Measurements from ENCODE around the gene AFMID. TPM values are rescaled to one million over a fixed set of nuclear protein-coding genes. Genes with fewer than 3 reads are reported as not detected.
A peak's percentile ranks its signal among the peaks of the same experiment; 100 is the strongest.

The AFMID gene
- total RNA-seq, 1 experiment from 2014 or later: 65.8 TPM

DNA sequence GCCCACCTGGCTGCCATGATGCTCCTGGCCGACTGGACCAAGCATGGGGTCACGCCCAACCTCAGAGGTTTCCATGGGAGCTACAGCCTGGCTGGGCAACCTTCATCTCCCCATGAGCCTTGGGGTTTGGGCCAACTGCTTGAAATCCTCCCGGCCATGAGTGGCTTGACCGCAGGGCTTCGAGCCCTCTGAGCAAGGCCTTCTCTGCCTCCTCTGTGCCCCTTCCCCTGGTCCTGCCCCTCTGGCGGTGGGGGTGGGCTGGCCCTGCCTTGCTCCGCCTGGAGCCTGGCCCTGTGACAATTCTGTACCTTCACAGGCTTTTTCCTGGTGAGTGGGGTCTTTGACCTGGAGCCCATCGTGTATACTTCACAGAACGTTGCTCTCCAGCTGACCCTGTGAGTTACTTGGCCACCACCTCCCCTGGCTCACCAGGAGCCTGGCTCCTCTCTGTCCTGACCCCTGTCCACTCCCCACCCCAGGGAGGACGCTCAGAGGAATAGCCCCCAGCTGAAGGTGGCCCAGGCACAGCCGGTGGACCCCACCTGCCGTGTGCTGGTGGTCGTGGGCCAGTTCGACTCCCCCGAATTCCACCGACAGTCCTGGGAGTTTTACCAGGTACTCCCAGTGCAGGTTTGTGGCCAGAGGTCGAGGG, 18.1 kb downstream of the AFMID start (continued):
- TF ChIP-seq CBX3 (IDR thresholded peaks at IDR 0.05; ENCODE audit: low read depth) (no peak), EGR1 (IDR thresholded peaks at IDR 0.05; ENCODE audit: low read depth) (no peak), CEBPB (IDR thresholded peaks at IDR 0.05; ENCODE audit: low read depth) (no peak), ZFX (IDR thresholded peaks at IDR 0.05) (no peak), ELF1 (IDR thresholded peaks at IDR 0.05; ENCODE audit: borderline replicate concordance, low read depth) (no peak), YY1 (IDR thresholded peaks at IDR 0.05; ENCODE audit: extremely low read depth, insufficient replicate concordance, low read depth, low read length) (no peak)
- TF ChIP-seq, protein P1, sequence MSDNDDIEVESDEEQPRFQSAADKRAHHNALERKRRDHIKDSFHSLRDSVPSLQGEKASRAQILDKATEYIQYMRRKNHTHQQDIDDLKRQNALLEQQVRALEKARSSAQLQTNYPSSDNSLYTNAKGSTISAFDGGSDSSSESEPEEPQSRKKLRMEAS (IDR thresholded peaks at IDR 0.05): no peak

DNA sequence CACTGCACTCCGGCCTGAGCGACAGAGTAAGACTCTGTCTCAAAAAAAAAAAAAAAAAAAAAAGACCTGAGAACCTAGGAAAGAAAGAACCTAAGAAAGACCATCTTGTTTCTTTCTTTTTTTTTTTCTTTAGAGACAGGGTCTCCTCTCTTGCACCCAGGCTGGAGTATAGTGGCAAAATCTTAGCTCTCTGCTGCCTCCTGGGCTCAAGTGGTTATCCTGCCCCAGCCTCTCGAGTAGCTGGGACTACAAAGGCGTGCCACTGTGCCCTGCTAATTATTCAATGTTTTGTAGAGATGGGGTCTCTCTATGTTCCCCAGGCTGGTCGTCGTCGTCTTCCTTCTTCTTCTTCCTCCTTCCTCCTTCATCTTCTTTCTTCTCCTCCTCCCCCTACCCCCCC, 19.1 kb downstream of the AFMID start:
- Histone ChIP-seq H3K79me2 (ENCODE audit: insufficient read depth, low read length) (no peaks in the 10 kb centered on the region), H3K27ac (ENCODE audit: low read depth, low read length) (no peak overlapping the region), H3K36me3 (ENCODE audit: control insufficient read depth in 1 of 2, insufficient read depth in 2 of 2, low read length in 2 of 2) (peaks cover 9 to 16% of the 10 kb centered on the region in 2 experiments; a peak in 3 of 4 replicates), H4K20me1 (ENCODE audit: insufficient read depth) (no peaks in the 10 kb centered on the region), H3K27me3 (ENCODE audit: insufficient read depth, low read length) (no peaks in the 10 kb centered on the region), H2AFZ (ENCODE audit: low read depth, low read length, poor library complexity, severe bottlenecking) (no peak overlapping the region), H3K4me1 (ENCODE audit: control insufficient read depth in 1 of 2, insufficient read depth in 2 of 2, low read length in 2 of 2) (no peaks in the 10 kb centered on the region), H3K4me3 (replicated peaks in 1 of 2; ENCODE audit: low read depth in 1 of 2, low read length in 2 of 2) (no peak overlapping the region), H3K9me2 (ENCODE audit: insufficient read depth) (no peaks in the 10 kb centered on the region), H3K4me2 (ENCODE audit: low read length) (no peak overlapping the region), H3K9me3 (ENCODE audit: control insufficient read depth in 1 of 2, insufficient read depth in 1 of 2, low read depth in 1 of 2, low read length in 2 of 2) (no peaks in the 10 kb centered on the region), H3K9ac (ENCODE audit: low read length) (no peak overlapping the region)
- ChIA-PET CTCF (interaction anchor here (0.7 to 1.6 kb wide), 3 partner anchors 19 to 123 kb away, joined by 3 to 4 read pairs (median 3); partner anchors contain the start of genes AFMID and TK1), RAD21 (ENCODE audit: low non-redundant PET in 1 of 2, low total read pairs in 2 of 2, uncharacterized antibody in 2 of 2, unreplicated experiment in 2 of 2) (interaction anchor here in 1 of 2 experiments (1.1 kb wide), 1 partner anchor 20 kb away, joined by 7 read pairs; the partner anchor contains the start of genes AFMID and TK1), POLR2A (interaction anchor here (0.7 to 1.5 kb wide), 2 partner anchors 20 to 66 kb away, joined by 3 to 6 read pairs; partner anchors contain the start of genes AFMID and TK1)
- peak; percentile 43; the same call in 1 of the 2 replicates for TF ChIP-seq RAD21 (IDR thresholded peaks at IDR 0.05; ENCODE audit: low read depth)
- TF ChIP-seq, protein P2, sequence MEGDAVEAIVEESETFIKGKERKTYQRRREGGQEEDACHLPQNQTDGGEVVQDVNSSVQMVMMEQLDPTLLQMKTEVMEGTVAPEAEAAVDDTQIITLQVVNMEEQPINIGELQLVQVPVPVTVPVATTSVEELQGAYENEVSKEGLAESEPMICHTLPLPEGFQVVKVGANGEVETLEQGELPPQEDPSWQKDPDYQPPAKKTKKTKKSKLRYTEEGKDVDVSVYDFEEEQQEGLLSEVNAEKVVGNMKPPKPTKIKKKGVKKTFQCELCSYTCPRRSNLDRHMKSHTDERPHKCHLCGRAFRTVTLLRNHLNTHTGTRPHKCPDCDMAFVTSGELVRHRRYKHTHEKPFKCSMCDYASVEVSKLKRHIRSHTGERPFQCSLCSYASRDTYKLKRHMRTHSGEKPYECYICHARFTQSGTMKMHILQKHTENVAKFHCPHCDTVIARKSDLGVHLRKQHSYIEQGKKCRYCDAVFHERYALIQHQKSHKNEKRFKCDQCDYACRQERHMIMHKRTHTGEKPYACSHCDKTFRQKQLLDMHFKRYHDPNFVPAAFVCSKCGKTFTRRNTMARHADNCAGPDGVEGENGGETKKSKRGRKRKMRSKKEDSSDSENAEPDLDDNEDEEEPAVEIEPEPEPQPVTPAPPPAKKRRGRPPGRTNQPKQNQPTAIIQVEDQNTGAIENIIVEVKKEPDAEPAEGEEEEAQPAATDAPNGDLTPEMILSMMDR (IDR thresholded peaks at IDR 0.05 in 2 of 3, conservative IDR thresholded peaks at IDR 0.05 in 1 of 3; ENCODE audit: borderline replicate concordance in 1 of 3, insufficient read depth in 1 of 3, low read depth in 2 of 3, low read length in 2 of 3): peak in 1 of 3 experiments; percentile 33; a peak in 2 of 6 replicates
- TF ChIP-seq, protein P1 (IDR thresholded peaks at IDR 0.05): no peak
- intact Hi-C loops (cut with micrococcal nuclease): no loop called here
- no peak for DNase-seq (ENCODE audit: low read depth, low spot score)
- BruUV-seq (replicated peaks): no TSS peak
- ATAC-seq: peak; percentile 56; the same call in 1 of the 2 replicates
